ENCODE measurements around the gene VAV2.

VAV2 gene

GRCh38 chr9:133843751-133844397 lies 148.2 kb downstream of the VAV2 start:
- H3K27ac ChIP-seq = no peak overlapping the region; the same call in 1 of the 2 replicates
- TF ChIP-seq ZFX (IDR thresholded peaks at IDR 0.05) = no peak
- no peak for TF ChIP-seq CTCF (conservative IDR thresholded peaks at IDR 0.05)

GRCh38 chr9:133843250-133843649 lies 148.9 kb downstream of the VAV2 start:
- no peak for TF ChIP-seq ZFX (IDR thresholded peaks at IDR 0.05)
- no peak for TF ChIP-seq CTCF (conservative IDR thresholded peaks at IDR 0.05)
- peak overlapping the region; percentile 61 for H3K27ac ChIP-seq

GRCh38 chr9:133842721-133843227 lies 149.3 kb downstream of the VAV2 start:
- no peak for TF ChIP-seq ZFX (IDR thresholded peaks at IDR 0.05)
- no peak for TF ChIP-seq CTCF (conservative IDR thresholded peaks at IDR 0.05)
- H3K27ac ChIP-seq = peak overlapping the region; percentile 61

- TF ChIP-seq ZFX (IDR thresholded peaks at IDR 0.05) (no peak), CTCF (conservative IDR thresholded peaks at IDR 0.05) (no peak)
- peak overlapping the region; percentile 61 for H3K27ac ChIP-seq
These were observed 149.9 kb downstream of the VAV2 start for GRCh38 chr9:133842174-133842573.

GRCh38 chr9:133841167-133841812 lies 150.8 kb downstream of the VAV2 start:
- TF ChIP-seq CTCF (conservative IDR thresholded peaks at IDR 0.05) (no peak), ZFX (IDR thresholded peaks at IDR 0.05) (no peak)
- H3K27ac ChIP-seq = peak overlapping the region; percentile 61

GRCh38 chr9:133839822-133840329 lies 152.2 kb downstream of the VAV2 start:
- no peak for TF ChIP-seq CTCF (conservative IDR thresholded peaks at IDR 0.05)
- TF ChIP-seq ZFX (IDR thresholded peaks at IDR 0.05) = no peak
- H3K27ac ChIP-seq = no peak overlapping the region

- TF ChIP-seq ZFX (IDR thresholded peaks at IDR 0.05) = no peak
- no peak for TF ChIP-seq CTCF (conservative IDR thresholded peaks at IDR 0.05)
- no peak overlapping the region for H3K27ac ChIP-seq
These were observed 153.1 kb downstream of the VAV2 start for GRCh38 chr9:133838859-133839507.

Measured in C4-2B (cell line).